ENCODE results near the gene CBX6.

The CBX6 gene

DNA sequence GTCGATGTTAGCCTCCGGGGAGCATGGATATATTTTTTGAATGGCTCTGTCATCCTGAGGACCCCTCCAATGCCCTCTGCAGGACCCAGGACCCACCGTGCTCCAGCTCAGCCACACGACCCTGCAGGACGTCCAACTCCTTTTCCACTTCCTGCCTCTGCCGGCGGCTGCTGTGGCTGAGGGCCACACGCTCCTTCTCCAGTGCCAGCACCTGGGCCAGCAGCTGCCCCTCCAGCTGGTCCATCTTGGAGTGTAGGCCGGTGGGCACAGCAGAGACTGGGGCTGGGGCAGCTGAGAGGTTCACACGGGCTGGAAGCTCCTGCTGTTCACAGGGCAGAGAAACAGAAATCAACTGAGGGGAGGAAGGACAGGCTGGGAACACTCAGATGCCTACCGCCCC is 43.8 kb downstream of the CBX6 start:
- ATAC-seq (replicated peaks; ENCODE audit: extremely low read depth, poor library complexity, severe bottlenecking) (no peak), DNase-seq (ENCODE audit: low spot score in 2 of 2) (no peak)
- H3K4me1 Mint-ChIP-seq, result no peaks in the 10 kb centered on the region
- H3K4me3 Mint-ChIP-seq, result no peak overlapping the region
- no peaks in the 10 kb centered on the region for H3K36me3 Mint-ChIP-seq (ENCODE audit: insufficient read depth)
- no peaks in the 10 kb centered on the region for H3K27me3 Mint-ChIP-seq
- no peak overlapping the region for H3K27ac Mint-ChIP-seq (ENCODE audit: low read depth)
- H3K9me3 Mint-ChIP-seq, result no peaks in the 10 kb centered on the region

GRCh38 chr22:38827510-38827909 is 44.5 kb downstream of the CBX6 start:
- no peak overlapping the region for H3K4me3 Mint-ChIP-seq
- H3K36me3 Mint-ChIP-seq (ENCODE audit: insufficient read depth), result no peaks in the 10 kb centered on the region

DNA sequence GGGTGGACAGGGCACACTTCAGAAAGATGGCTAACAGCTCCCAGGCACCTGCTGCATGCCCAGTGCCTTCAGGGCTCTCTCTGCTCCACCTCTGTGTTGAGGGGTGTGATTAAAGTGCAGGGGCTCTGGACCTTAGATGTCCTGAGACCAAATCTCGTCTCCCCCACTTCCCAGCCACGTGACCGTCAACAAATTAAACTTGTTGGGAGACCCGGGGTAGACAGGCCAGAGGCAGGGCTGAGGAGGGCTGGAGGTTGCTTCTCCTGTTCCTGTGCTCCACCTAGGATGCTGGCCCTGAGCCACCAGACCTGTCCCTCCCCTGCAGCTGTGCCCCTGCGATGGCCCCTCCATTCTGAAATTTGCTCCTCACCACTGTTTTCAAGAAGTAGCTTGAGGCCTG is 45.2 kb downstream of the CBX6 start:
- no peak overlapping the region for H3K4me3 Mint-ChIP-seq
- no peak overlapping the region for H3K27ac Mint-ChIP-seq (ENCODE audit: low read depth)
- no peaks in the 10 kb centered on the region for H3K9me3 Mint-ChIP-seq
- no peaks in the 10 kb centered on the region for H3K27me3 Mint-ChIP-seq
- no peak for ATAC-seq (replicated peaks; ENCODE audit: extremely low read depth, poor library complexity, severe bottlenecking)
- DNase-seq (ENCODE audit: low spot score in 2 of 2), result no peak
- H3K36me3 Mint-ChIP-seq (ENCODE audit: insufficient read depth), result peaks cover under 1% of the 10 kb centered on the region
- no peaks in the 10 kb centered on the region for H3K4me1 Mint-ChIP-seq

More at GRCh38 chr22:38827510-38827909, 44.5 kb downstream of the CBX6 start:
- Mint-ChIP-seq H3K4me1 (no peaks in the 10 kb centered on the region), H3K27me3 (no peaks in the 10 kb centered on the region), H3K9me3 (no peaks in the 10 kb centered on the region), H3K27ac (ENCODE audit: low read depth) (no peak overlapping the region)
- no peak for DNase-seq (ENCODE audit: low spot score in 2 of 2)
- ATAC-seq (replicated peaks; ENCODE audit: extremely low read depth, poor library complexity, severe bottlenecking), result no peak

DNA sequence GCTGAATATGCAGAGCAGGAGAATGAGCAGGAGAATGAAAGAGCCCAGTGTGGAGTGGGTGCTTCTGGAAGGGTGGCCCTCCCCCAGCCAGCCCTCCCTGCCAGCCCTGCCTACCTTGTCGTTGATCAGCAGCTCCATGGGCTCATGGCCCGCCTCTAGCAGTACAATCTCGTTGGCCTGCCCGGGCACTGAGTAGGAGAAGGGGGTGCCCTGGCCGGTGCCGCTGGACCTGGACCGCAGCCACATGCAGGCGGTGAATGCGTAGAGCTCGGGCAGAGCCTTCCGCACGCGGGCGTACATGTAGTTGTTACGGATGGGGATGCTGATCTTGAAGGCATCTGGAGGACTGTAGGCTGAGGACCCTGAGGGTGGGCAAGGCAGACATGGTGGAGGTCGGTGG is 45.6 kb downstream of the CBX6 start:
- H3K9me3 Mint-ChIP-seq, result no peaks in the 10 kb centered on the region
- no peak overlapping the region for H3K4me3 Mint-ChIP-seq
- peaks cover 1% of the 10 kb centered on the region for H3K36me3 Mint-ChIP-seq (ENCODE audit: insufficient read depth)
- ATAC-seq (replicated peaks; ENCODE audit: extremely low read depth, poor library complexity, severe bottlenecking), result no peak
- H3K27me3 Mint-ChIP-seq, result no peaks in the 10 kb centered on the region
- DNase-seq (ENCODE audit: low spot score in 2 of 2), result no peak
- no peak overlapping the region for H3K27ac Mint-ChIP-seq (ENCODE audit: low read depth)
- H3K4me1 Mint-ChIP-seq, result no peaks in the 10 kb centered on the region

- H3K36me3 Mint-ChIP-seq (ENCODE audit: insufficient read depth), result peaks cover 1% of the 10 kb centered on the region
- DNase-seq (ENCODE audit: low spot score in 2 of 2) (peak; percentile 19 to 27), ATAC-seq (replicated peaks; ENCODE audit: extremely low read depth, poor library complexity, severe bottlenecking) (peak; percentile 60)
- H3K4me3 Mint-ChIP-seq, result no peak overlapping the region
- no peaks in the 10 kb centered on the region for H3K9me3 Mint-ChIP-seq
- no peaks in the 10 kb centered on the region for H3K27me3 Mint-ChIP-seq
- H3K4me1 Mint-ChIP-seq, result no peaks in the 10 kb centered on the region
- no peak overlapping the region for H3K27ac Mint-ChIP-seq (ENCODE audit: low read depth)
Observed at GRCh38 chr22:38824585-38824984, 47.4 kb downstream of the CBX6 start.

DNA sequence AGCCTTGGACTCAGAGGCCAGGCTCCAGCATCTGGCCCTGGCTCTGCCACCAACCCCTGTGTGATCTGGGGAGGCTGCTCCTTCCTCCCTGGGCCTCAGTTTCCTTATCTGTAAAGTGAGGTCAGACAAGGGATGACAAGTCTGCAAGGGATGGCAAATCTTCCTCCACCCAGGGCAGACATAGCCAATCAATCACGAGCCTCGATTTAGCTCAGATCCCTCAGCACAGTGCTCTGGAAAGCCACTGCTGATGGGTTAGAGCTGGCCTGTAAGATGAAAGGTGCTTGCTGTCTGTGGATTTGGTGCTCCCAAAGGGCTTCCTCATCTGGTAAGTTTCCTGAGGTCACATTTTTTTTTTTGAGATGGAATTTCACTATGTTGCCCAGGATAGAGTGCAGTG is 48.4 kb downstream of the CBX6 start:
- Mint-ChIP-seq H3K4me3 (no peak overlapping the region), H3K27me3 (no peaks in the 10 kb centered on the region), H3K36me3 (ENCODE audit: insufficient read depth) (peaks cover 1% of the 10 kb centered on the region), H3K27ac (ENCODE audit: low read depth) (no peak overlapping the region), H3K4me1 (no peaks in the 10 kb centered on the region), H3K9me3 (no peaks in the 10 kb centered on the region)
- DNase-seq (ENCODE audit: low spot score in 2 of 2) (no peak), ATAC-seq (replicated peaks; ENCODE audit: extremely low read depth, poor library complexity, severe bottlenecking) (no peak)

GRCh38 chr22:38823076-38823475 is 48.9 kb downstream of the CBX6 start:
- Mint-ChIP-seq H3K36me3 (ENCODE audit: insufficient read depth) (peaks cover 1% of the 10 kb centered on the region), H3K4me3 (no peak overlapping the region), H3K4me1 (no peaks in the 10 kb centered on the region), H3K9me3 (no peaks in the 10 kb centered on the region), H3K27me3 (no peaks in the 10 kb centered on the region), H3K27ac (ENCODE audit: low read depth) (no peak overlapping the region)
- ATAC-seq (replicated peaks; ENCODE audit: extremely low read depth, poor library complexity, severe bottlenecking), result no peak
- no peak for DNase-seq (ENCODE audit: low spot score in 2 of 2)

GRCh38 chr22:38820020-38820419 is 52.0 kb downstream of the CBX6 start:
- no peaks in the 10 kb centered on the region for H3K27me3 Mint-ChIP-seq
- H3K27ac Mint-ChIP-seq (ENCODE audit: low read depth), result no peak overlapping the region
- DNase-seq (ENCODE audit: low spot score in 2 of 2) (no peak), ATAC-seq (replicated peaks; ENCODE audit: extremely low read depth, poor library complexity, severe bottlenecking) (no peak)
- no peaks in the 10 kb centered on the region for H3K4me1 Mint-ChIP-seq
- H3K4me3 Mint-ChIP-seq, result no peak overlapping the region
- H3K9me3 Mint-ChIP-seq, result no peaks in the 10 kb centered on the region
- H3K36me3 Mint-ChIP-seq (ENCODE audit: insufficient read depth), result peaks cover 3% of the 10 kb centered on the region

GRCh38 chr22:38819387-38819940 is 52.6 kb downstream of the CBX6 start:
- Mint-ChIP-seq H3K4me3 (no peak overlapping the region), H3K36me3 (ENCODE audit: insufficient read depth) (peaks cover 5% of the 10 kb centered on the region), H3K4me1 (no peaks in the 10 kb centered on the region), H3K27ac (ENCODE audit: low read depth) (no peak overlapping the region), H3K9me3 (no peaks in the 10 kb centered on the region), H3K27me3 (no peaks in the 10 kb centered on the region)
- DNase-seq (ENCODE audit: low spot score in 2 of 2) (no peak), ATAC-seq (replicated peaks; ENCODE audit: extremely low read depth, poor library complexity, severe bottlenecking) (no peak)

- no peak for ATAC-seq (replicated peaks; ENCODE audit: extremely low read depth, poor library complexity, severe bottlenecking)
- no peak for DNase-seq (ENCODE audit: low spot score in 2 of 2)
- no peak overlapping the region for H3K4me3 Mint-ChIP-seq
- no peaks in the 10 kb centered on the region for H3K9me3 Mint-ChIP-seq
- no peaks in the 10 kb centered on the region for H3K4me1 Mint-ChIP-seq
- H3K27me3 Mint-ChIP-seq, result peaks cover 13% of the 10 kb centered on the region
- H3K36me3 Mint-ChIP-seq (ENCODE audit: insufficient read depth), result peaks cover 5% of the 10 kb centered on the region
- no peak overlapping the region for H3K27ac Mint-ChIP-seq (ENCODE audit: low read depth)
Observed at GRCh38 chr22:38817196-38817595, 54.8 kb downstream of the CBX6 start.

DNA sequence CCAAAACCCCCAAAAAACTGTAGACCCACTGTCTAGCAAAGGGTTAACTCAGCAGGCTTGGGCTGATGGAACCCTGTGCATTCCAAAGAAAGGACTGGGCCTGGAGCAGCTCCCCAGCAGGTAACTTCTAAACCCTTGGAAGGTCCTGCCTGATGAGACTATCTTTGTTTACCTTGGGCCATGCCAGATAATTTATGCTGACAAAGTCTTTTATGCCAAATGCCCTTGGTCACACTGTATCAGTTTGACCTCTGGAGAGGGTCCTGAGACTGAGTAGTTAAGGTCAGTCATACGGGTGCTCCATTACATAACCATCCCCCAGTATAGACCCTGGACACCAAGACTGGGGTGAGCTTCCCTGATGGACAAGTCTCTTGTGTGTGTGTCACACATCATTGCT is 56.2 kb downstream of the CBX6 start:
- peaks cover 13% of the 10 kb centered on the region for H3K27me3 Mint-ChIP-seq
- no peaks in the 10 kb centered on the region for H3K4me1 Mint-ChIP-seq
- H3K9me3 Mint-ChIP-seq, result no peaks in the 10 kb centered on the region
- DNase-seq (ENCODE audit: low spot score in 2 of 2), result no peak
- H3K36me3 Mint-ChIP-seq (ENCODE audit: insufficient read depth), result peaks cover 3% of the 10 kb centered on the region
- no peak for ATAC-seq (replicated peaks; ENCODE audit: extremely low read depth, poor library complexity, severe bottlenecking)
- no peak overlapping the region for H3K4me3 Mint-ChIP-seq
- no peak overlapping the region for H3K27ac Mint-ChIP-seq (ENCODE audit: low read depth)

Measured in central memory CD8-positive, alpha-beta T cell (primary cell).